GM19468 (cell line): ENCODE data around the gene KCNG3.
"Not testable (repeated sequence)": the region's sequence is repeated elsewhere in the genome, so short reads cannot be mapped to it uniquely, and the experiment has no call there.

Experiments used
- ATAC-seq: cut with Tn5 transposase; IDR thresholded peaks from one replicate; pipeline ENCODE4 v1.9.1; 2021; ENCODE audit warnings: mild to moderate bottlenecking, moderate library complexity, moderate number of reproducible peaks; ENCODE audit not compliant: unreplicated experiment; ENCODE audit errors: extremely low read depth

KCNG3 gene

GRCh38 chr2:42436370-42436769, 57.4 kb downstream of the KCNG3 start:
- no peak for ATAC-seq

GRCh38 chr2:42435628-42436027, 58.2 kb downstream of the KCNG3 start:
- ATAC-seq, result no peak

GRCh38 chr2:42430188-42430587, 63.6 kb downstream of the KCNG3 start:
- no peak for ATAC-seq

GRCh38 chr2:42429352-42429751, 64.4 kb downstream of the KCNG3 start:
- ATAC-seq, result no peak

GRCh38 chr2:42425697-42426096, 68.1 kb downstream of the KCNG3 start:
- no peak for ATAC-seq

- no peak for ATAC-seq
Observed at GRCh38 chr2:42424033-42424432, 69.7 kb downstream of the KCNG3 start.

- ATAC-seq, result no peak
Observed at GRCh38 chr2:42421601-42422239, 72.1 kb downstream of the KCNG3 start.

- no peak for ATAC-seq
Observed at GRCh38 chr2:42421157-42421485, 72.7 kb downstream of the KCNG3 start.

- ATAC-seq, result no peak
Observed at GRCh38 chr2:42414648-42415047, 79.1 kb downstream of the KCNG3 start.

- ATAC-seq, result no peak
Observed at GRCh38 chr2:42414158-42414557, 79.6 kb downstream of the KCNG3 start.

- ATAC-seq, result no peak
Observed at GRCh38 chr2:42410742-42411514, 82.9 kb downstream of the KCNG3 start.

GRCh38 chr2:42408009-42408408, 85.8 kb downstream of the KCNG3 start:
- no peak for ATAC-seq

GRCh38 chr2:42407476-42407875, 86.3 kb downstream of the KCNG3 start:
- no peak for ATAC-seq

- no peak for ATAC-seq
Observed at GRCh38 chr2:42404676-42405075, 89.1 kb downstream of the KCNG3 start.

- ATAC-seq, result no peak
Observed at GRCh38 chr2:42401773-42402172, 92.0 kb downstream of the KCNG3 start.

- ATAC-seq, result not testable (repeated sequence)
Observed at GRCh38 chr2:42398052-42398451, 95.7 kb downstream of the KCNG3 start.

GRCh38 chr2:42393320-42393719, 100.5 kb downstream of the KCNG3 start:
- not testable (repeated sequence) for ATAC-seq

- ATAC-seq, result no peak
Observed at GRCh38 chr2:42392191-42392590, 101.6 kb downstream of the KCNG3 start.
